Thyroid gland (tissue), 4 donors: Measurements from ENCODE around the gene AKNA. TPM values are rescaled to one million over a fixed set of nuclear protein-coding genes. Genes with fewer than 3 reads are reported as not detected.

ENCODE experiments used
- DNase-seq, 2 donors: peaks; one replicate each; pipeline ENCODE4 v3.0.0-alpha.2; 2019
- H3K27ac ChIP-seq, 3 donors: fragments of 200-600 bp; sonication (generic); 1 replicate in 2 of 3; 2 replicates in 1 of 3; pipeline ENCODE4 v1.5.1; 2016 to 2019; ENCODE audit warnings: mild to moderate bottlenecking in 1 of 3, moderate library complexity in 1 of 3
- H3K27me3 ChIP-seq: fragments of 200-600 bp; sonication (generic); one replicate; pipeline ENCODE4 v1.5.1; 2019
- H3K36me3 ChIP-seq, 2 donors: fragments of 200-600 bp; sonication (generic); one replicate each; pipeline ENCODE4 v1.5.1; 2016 to 2019
- H3K4me1 ChIP-seq, 2 donors: fragments of 200-600 bp; sonication (generic); one replicate each; pipeline ENCODE4 v1.5.1; 2017 to 2019
- H3K4me3 ChIP-seq, 3 donors: fragments of 200-600 bp; sonication (generic); replicated peaks in 1 of 3; 1 replicate in 2 of 3; 2 replicates in 1 of 3; pipeline ENCODE4 v1.5.1; 2016; ENCODE audit warnings: mild to moderate bottlenecking in 1 of 3
- H3K9me3 ChIP-seq: fragments of 200-600 bp; sonication (generic); one replicate; pipeline ENCODE4 v1.5.1; 2017
- CTCF ChIP-seq, 6 experiments: fragments of 200-600 bp in 3 of 6; fragments of 450-650 bp in 3 of 6; sonication (generic) in 3 of 6; IDR thresholded peaks; one replicate each; pipeline ENCODE4 v1.5.1; 2016 to 2019; ENCODE audit warnings: antibody characterized with exemption in 6 of 6, mild to moderate bottlenecking in 2 of 6, inconsistent platforms in 1 of 6, moderate library complexity in 1 of 6
- POLR2A ChIP-seq, 2 donors: fragments of 450-650 bp; IDR thresholded peaks; one replicate each; pipeline ENCODE4 v1.6.1; 2017; ENCODE audit warnings: antibody characterized with exemption in 2 of 2, mild to moderate bottlenecking in 2 of 2, moderate library complexity in 1 of 2
- WGBS, 2 donors: methylation state at CpG; one replicate each; pipeline ENCODE4 v1.1.5; 2017; 5-methylcytosine and 5-hydroxymethylcytosine counted together
- intact Hi-C: fragments of 100-400 bp; cut with DNase I; formaldehyde crosslinking; loops from one replicate; pipeline ENCODE4 v1.15.1; 2023
- total RNA-seq, 4 donors: library from RNA; depleted of rRNA; stranded (reverse); fragments of >200 nt; gene quantifications; one replicate each; pipeline ENCODE4 v1.2.3, GENCODE V29; 2016

AKNA gene
- total RNA-seq, 4 donors from 2014 or later = 10.0 to 17.0 (median 12.5) TPM

- 60 to 89% methylated on average over 5 of the region's 5 CpGs for WGBS, 2 donors
- intact Hi-C loops = no loop called here
- no peak for DNase-seq
These were observed 84.2 kb downstream of the AKNA start for GRCh38 chr9:114303571-114303970.

GRCh38 chr9:114302727-114303126 lies 85.1 kb downstream of the AKNA start:
- intact Hi-C loops = no loop called here
- DNase-seq = peak; percentile 18 to 25

More at GRCh38 chr9:114303571-114303970, 84.2 kb downstream of the AKNA start:
- Histone ChIP-seq H3K4me3 (no peak overlapping the region), H3K36me3 (no peaks in the 10 kb centered on the region), H3K9me3 (no peaks in the 10 kb centered on the region), H3K27me3 (no peaks in the 10 kb centered on the region), H3K4me1 (peaks cover 5 to 7% of the 10 kb centered on the region in 2 donors), H3K27ac (no peak overlapping the region)
- TF ChIP-seq CTCF (IDR thresholded peaks at IDR 0.05) = no peak
- no peak for TF ChIP-seq POLR2A (IDR thresholded peaks at IDR 0.05)

GRCh38 chr9:114301798-114302565 lies 85.8 kb downstream of the AKNA start:
- H3K27me3 ChIP-seq = no peaks in the 10 kb centered on the region
- H3K4me1 ChIP-seq = peaks cover 5 to 7% of the 10 kb centered on the region in 2 donors
- no peaks in the 10 kb centered on the region for H3K36me3 ChIP-seq
- no peak overlapping the region for H3K27ac ChIP-seq
- intact Hi-C loops = no loop called here
- WGBS, 2 donors = 91 to 94% methylated on average over 12 to 14 of the region's 15 CpGs
- DNase-seq = no peak
- H3K4me3 ChIP-seq = no peak overlapping the region
- TF ChIP-seq POLR2A (IDR thresholded peaks at IDR 0.05) (no peak), CTCF (IDR thresholded peaks at IDR 0.05) (no peak)
- no peaks in the 10 kb centered on the region for H3K9me3 ChIP-seq

More at GRCh38 chr9:114302727-114303126, 85.1 kb downstream of the AKNA start:
- no peaks in the 10 kb centered on the region for H3K36me3 ChIP-seq
- no peak overlapping the region for H3K27ac ChIP-seq
- H3K4me3 ChIP-seq = no peak overlapping the region
- TF ChIP-seq POLR2A (IDR thresholded peaks at IDR 0.05) (no peak), CTCF (IDR thresholded peaks at IDR 0.05) (no peak)
- no peaks in the 10 kb centered on the region for H3K27me3 ChIP-seq
- 50 to 59% methylated on average over 6 of the region's 6 CpGs for WGBS, 2 donors
- H3K9me3 ChIP-seq = no peaks in the 10 kb centered on the region
- H3K4me1 ChIP-seq = peaks cover 5 to 7% of the 10 kb centered on the region in 2 donors

GRCh38 chr9:114300846-114301797 lies 86.7 kb downstream of the AKNA start:
- WGBS, 2 donors = 94 to 96% methylated on average over 29 to 31 of the region's 31 CpGs
- DNase-seq = no peak
- no peak for TF ChIP-seq POLR2A (IDR thresholded peaks at IDR 0.05)
- no peak for TF ChIP-seq CTCF (IDR thresholded peaks at IDR 0.05)
- Histone ChIP-seq H3K27me3 (no peaks in the 10 kb centered on the region), H3K4me1 (peaks cover 5 to 7% of the 10 kb centered on the region in 2 donors), H3K36me3 (no peaks in the 10 kb centered on the region), H3K27ac (no peak overlapping the region), H3K4me3 (no peak overlapping the region), H3K9me3 (no peaks in the 10 kb centered on the region)
- intact Hi-C loops = no loop called here
